ENCODE measurements around the gene PLA2G15. TPM values are rescaled to one million over a fixed set of nuclear protein-coding genes. Genes with fewer than 3 reads are reported as not detected.

PLA2G15 gene
- polyA plus RNA-seq, 2 of the 4 experiments (the other 2 are of a cell fraction), result 4.8 to 8.7 TPM

GRCh38 chr16:68264128-68265077 lies 19.2 kb downstream of the PLA2G15 start, which contains the start of gene SLC7A6:
TSS of gene SLC7A6 (plus strand) at chr16:68264526. CDS start at chr16:68274727, 10,201 bp downstream.
- FAIRE-seq, result no peak
- peak; percentile 84 to 94 for DNase-seq (ENCODE audit: low read depth in 1 of 2, low spot score in 1 of 2)
- ChIA-PET CTCF (interaction anchor here (0.6 to 8.1 kb wide), 27 partner anchors 11 to 772 kb away, joined by 3 to 335 read pairs (median 7); partner anchors contain the start of genes PLA2G15, PRMT7 and SLC7A6OS), POLR2A (interaction anchor here (0.6 to 2.7 kb wide), 25 partner anchors 8 to 865 kb away, joined by 3 to 47 read pairs (median 4); partner anchors contain the start of genes PLA2G15, PRMT7 and SLC7A6OS)
- Histone ChIP-seq H3K27ac (peak within 1 kb of the TSS; percentile 94 to 97), H3K9me3 (no peaks in the 10 kb centered on the region), H3K4me1 (peaks cover 41% of the 10 kb centered on the region), H3K4me2 (peak within 1 kb of the TSS; percentile 84), H3K4me3 (peak within 1 kb of the TSS; percentile 85)
- WGBS (ENCODE audit: missing lambda C conversion rate), result 3% methylated on average over 22 of the region's 123 CpGs
- peak; percentile 72 to 73 for ATAC-seq
- TF ChIP-seq TFCP2L1 (CRISPR knock-in tag; IDR thresholded peaks at IDR 0.05), result peak; percentile 55; the same call in 1 of the 2 replicates
- TF ChIP-seq HDAC2 (IDR thresholded peaks at IDR 0.05), result no peak
- TF ChIP-seq HES2 (IDR thresholded peaks at IDR 0.05), result no peak
- TF ChIP-seq BHLHE40 (IDR thresholded peaks at IDR 0.05; ENCODE audit: low read depth, low read length), result no peak
- no peak for TF ChIP-seq CEBPB (IDR thresholded peaks at IDR 0.05)
- no peak for TF ChIP-seq EHMT2 (IDR thresholded peaks at IDR 0.05; ENCODE audit: low read depth)
- peak; percentile 47; the same call in 1 of the 2 replicates for TF ChIP-seq REST (IDR thresholded peaks at IDR 0.05)
- TF ChIP-seq PBX3 (IDR thresholded peaks at IDR 0.05), result no peak; the same call in 1 of the 2 replicates
- no peak for TF ChIP-seq JUNB (IDR thresholded peaks at IDR 0.05)
- TF ChIP-seq CBX8 (IDR thresholded peaks at IDR 0.05), result no peak
- no peak for TF ChIP-seq ELK1 (IDR thresholded peaks at IDR 0.05; ENCODE audit: low read depth, low read length)
- no peak for TF ChIP-seq NFE2L2 (conservative IDR thresholded peaks at IDR 0.05; ENCODE audit: low read length)
- no peak for TF ChIP-seq NR3C1 (IDR thresholded peaks at IDR 0.05)
- TF ChIP-seq FOXS1 (CRISPR knock-in tag; IDR thresholded peaks at IDR 0.05), result no peak
- no peak for TF ChIP-seq RNF2 (IDR thresholded peaks at IDR 0.05; ENCODE audit: borderline replicate concordance, low read depth)
- TF ChIP-seq HOXA7 (CRISPR knock-in tag; IDR thresholded peaks at IDR 0.05), result no peak
- no peak for TF ChIP-seq EHF (CRISPR knock-in tag; IDR thresholded peaks at IDR 0.05)
- TF ChIP-seq BCL3 (IDR thresholded peaks at IDR 0.05), result peak; percentile 73; the same call in 2 of the 3 replicates
- no peak for TF ChIP-seq SREBF2 (IDR thresholded peaks at IDR 0.05)
- TF ChIP-seq HOXB13 (CRISPR knock-in tag; IDR thresholded peaks at IDR 0.05; ENCODE audit: low read depth), result no peak
- peak; percentile 73 for TF ChIP-seq E2F6 (IDR thresholded peaks at IDR 0.05; ENCODE audit: borderline replicate concordance, low read depth)
- TF ChIP-seq HOXB5 (CRISPR knock-in tag; IDR thresholded peaks at IDR 0.05), result no peak
- TF ChIP-seq MYC (IDR thresholded peaks at IDR 0.05; ENCODE audit: borderline replicate concordance, low read length), result peak; percentile 59; the same call in 1 of the 2 replicates
- peak; percentile 79 for TF ChIP-seq POLR2A (IDR thresholded peaks at IDR 0.05; ENCODE audit: low read length)
- TF ChIP-seq CHD4 (IDR thresholded peaks at IDR 0.05; ENCODE audit: borderline replicate concordance), result no peak
- TF ChIP-seq TP53 (CRISPR knock-in tag; IDR thresholded peaks at IDR 0.05), result peak; percentile 53; the same call in 1 of the 2 replicates
- peak; percentile 88 for TF ChIP-seq HMGXB4 (CRISPR knock-in tag; IDR thresholded peaks at IDR 0.05; ENCODE audit: borderline replicate concordance)
- TF ChIP-seq RARB (CRISPR knock-in tag; IDR thresholded peaks at IDR 0.05), result 0 out of 2 replicates have a peak, but pooled peaks have one; percentile 14
- TF ChIP-seq MAFK (IDR thresholded peaks at IDR 0.05; ENCODE audit: partially characterized antibody), result no peak
